ENCODE measurements around the gene NLRX1.
"Not testable (repeated sequence)": the region's sequence is repeated elsewhere in the genome, so short reads cannot be mapped to it uniquely, and the experiment has no call there.

NLRX1 gene

GRCh38 chr11:119190531-119190930, 22.0 kb downstream of the NLRX1 start:
- no peaks in the 10 kb centered on the region for H3K36me3 Mint-ChIP-seq
- no peak overlapping the region for H3K4me3 Mint-ChIP-seq
- no peaks in the 10 kb centered on the region for H3K9me3 Mint-ChIP-seq
- H3K27ac Mint-ChIP-seq, result no peak overlapping the region
- no peaks in the 10 kb centered on the region for H3K27me3 Mint-ChIP-seq
- no peaks in the 10 kb centered on the region for H3K4me1 Mint-ChIP-seq

GRCh38 chr11:119191265-119191664, 22.7 kb downstream of the NLRX1 start:
- H3K4me3 Mint-ChIP-seq, H3K9me3 Mint-ChIP-seq, H3K36me3 Mint-ChIP-seq, H3K27me3 Mint-ChIP-seq, H3K27ac Mint-ChIP-seq, H3K4me1 Mint-ChIP-seq: not testable (repeated sequence)

GRCh38 chr11:119192111-119192510, 23.6 kb downstream of the NLRX1 start:
- no peak overlapping the region for H3K4me3 Mint-ChIP-seq
- no peaks in the 10 kb centered on the region for H3K9me3 Mint-ChIP-seq
- peaks cover 7% of the 10 kb centered on the region for H3K4me1 Mint-ChIP-seq
- H3K36me3 Mint-ChIP-seq, result no peaks in the 10 kb centered on the region
- H3K27me3 Mint-ChIP-seq, result no peaks in the 10 kb centered on the region
- H3K27ac Mint-ChIP-seq, result no peak overlapping the region

GRCh38 chr11:119193001-119193400, 24.5 kb downstream of the NLRX1 start:
- no peaks in the 10 kb centered on the region for H3K9me3 Mint-ChIP-seq
- H3K27ac Mint-ChIP-seq, result no peak overlapping the region
- no peaks in the 10 kb centered on the region for H3K27me3 Mint-ChIP-seq
- no peaks in the 10 kb centered on the region for H3K36me3 Mint-ChIP-seq
- no peak overlapping the region for H3K4me3 Mint-ChIP-seq
- H3K4me1 Mint-ChIP-seq, result peaks cover 7% of the 10 kb centered on the region

- no peaks in the 10 kb centered on the region for H3K9me3 Mint-ChIP-seq
- peaks cover 7% of the 10 kb centered on the region for H3K4me1 Mint-ChIP-seq
- H3K4me3 Mint-ChIP-seq, result no peak overlapping the region
- H3K27ac Mint-ChIP-seq, result no peak overlapping the region
- no peaks in the 10 kb centered on the region for H3K27me3 Mint-ChIP-seq
- H3K36me3 Mint-ChIP-seq, result no peaks in the 10 kb centered on the region
These were observed 25.1 kb downstream of the NLRX1 start for GRCh38 chr11:119193626-119194025.

GRCh38 chr11:119194811-119195440, 26.4 kb downstream of the NLRX1 start:
- peak overlapping the region; percentile 13 for H3K27ac Mint-ChIP-seq
- H3K4me3 Mint-ChIP-seq, result no peak overlapping the region
- H3K27me3 Mint-ChIP-seq, result no peaks in the 10 kb centered on the region
- H3K36me3 Mint-ChIP-seq, result no peaks in the 10 kb centered on the region
- H3K9me3 Mint-ChIP-seq, result no peaks in the 10 kb centered on the region
- H3K4me1 Mint-ChIP-seq, result peaks cover 7% of the 10 kb centered on the region

GRCh38 chr11:119195680-119196079, 27.2 kb downstream of the NLRX1 start:
- Mint-ChIP-seq H3K9me3 (no peaks in the 10 kb centered on the region), H3K36me3 (no peaks in the 10 kb centered on the region), H3K27me3 (no peaks in the 10 kb centered on the region), H3K27ac (no peak overlapping the region), H3K4me1 (peaks cover 7% of the 10 kb centered on the region), H3K4me3 (no peak overlapping the region)

- H3K36me3 Mint-ChIP-seq, result no peaks in the 10 kb centered on the region
- peaks cover 7% of the 10 kb centered on the region for H3K4me1 Mint-ChIP-seq
- H3K4me3 Mint-ChIP-seq, result no peak overlapping the region
- H3K27me3 Mint-ChIP-seq, result no peaks in the 10 kb centered on the region
- no peaks in the 10 kb centered on the region for H3K9me3 Mint-ChIP-seq
- H3K27ac Mint-ChIP-seq, result no peak overlapping the region
These were observed 28.4 kb downstream of the NLRX1 start for GRCh38 chr11:119196833-119197483.

- H3K27ac Mint-ChIP-seq, result no peak overlapping the region
- no peaks in the 10 kb centered on the region for H3K27me3 Mint-ChIP-seq
- peaks cover 7% of the 10 kb centered on the region for H3K4me1 Mint-ChIP-seq
- H3K4me3 Mint-ChIP-seq, result no peak overlapping the region
- no peaks in the 10 kb centered on the region for H3K9me3 Mint-ChIP-seq
- no peaks in the 10 kb centered on the region for H3K36me3 Mint-ChIP-seq
These were observed 30.4 kb downstream of the NLRX1 start for GRCh38 chr11:119198925-119199324.

- H3K36me3 Mint-ChIP-seq, H3K4me3 Mint-ChIP-seq, H3K27me3 Mint-ChIP-seq, H3K9me3 Mint-ChIP-seq, H3K27ac Mint-ChIP-seq: not testable (repeated sequence)
- H3K4me1 Mint-ChIP-seq, result peaks cover 11% of the 10 kb centered on the region
These were observed 32.7 kb downstream of the NLRX1 start for GRCh38 chr11:119201236-119201635.

- H3K36me3 Mint-ChIP-seq, result no peaks in the 10 kb centered on the region
- peaks cover 8% of the 10 kb centered on the region for H3K4me1 Mint-ChIP-seq
- no peak overlapping the region for H3K4me3 Mint-ChIP-seq
- H3K27me3 Mint-ChIP-seq, result no peaks in the 10 kb centered on the region
- no peak overlapping the region for H3K27ac Mint-ChIP-seq
- H3K9me3 Mint-ChIP-seq, result no peaks in the 10 kb centered on the region
These were observed 34.0 kb downstream of the NLRX1 start for GRCh38 chr11:119202554-119202953.

GRCh38 chr11:119204066-119204465, 35.5 kb downstream of the NLRX1 start:
- H3K27ac Mint-ChIP-seq, result no peak overlapping the region
- H3K36me3 Mint-ChIP-seq, result no peaks in the 10 kb centered on the region
- peaks cover 20% of the 10 kb centered on the region for H3K4me1 Mint-ChIP-seq
- no peak overlapping the region for H3K4me3 Mint-ChIP-seq
- H3K27me3 Mint-ChIP-seq, result no peaks in the 10 kb centered on the region
- H3K9me3 Mint-ChIP-seq, result no peaks in the 10 kb centered on the region

GRCh38 chr11:119205080-119205479, 36.6 kb downstream of the NLRX1 start:
- Mint-ChIP-seq H3K27me3 (no peaks in the 10 kb centered on the region), H3K4me1 (peaks cover 29% of the 10 kb centered on the region), H3K27ac (no peak overlapping the region), H3K9me3 (no peaks in the 10 kb centered on the region), H3K4me3 (peak overlapping the region; percentile 70), H3K36me3 (no peaks in the 10 kb centered on the region)

GRCh38 chr11:119205574-119206510, 37.3 kb downstream of the NLRX1 start, which contains the start of gene CBL:
CBL (plus strand) TSS chr11:119206339; CDS start chr11:119206418, 79 bp downstream.
- Mint-ChIP-seq H3K27me3 (no peaks in the 10 kb centered on the region), H3K4me3 (peak within 1 kb of the TSS; percentile 99), H3K4me1 (peaks cover 33% of the 10 kb centered on the region), H3K27ac (peak within 1 kb of the TSS; percentile 97), H3K9me3 (no peaks in the 10 kb centered on the region), H3K36me3 (no peaks in the 10 kb centered on the region)

GRCh38 chr11:119206511-119207414, 38.2 kb downstream of the NLRX1 start:
- Mint-ChIP-seq H3K4me3 (peak overlapping the region; percentile 99), H3K4me1 (peaks cover 34% of the 10 kb centered on the region), H3K9me3 (no peaks in the 10 kb centered on the region), H3K27me3 (no peaks in the 10 kb centered on the region), H3K36me3 (no peaks in the 10 kb centered on the region), H3K27ac (peak overlapping the region; percentile 97)
